OCI-LY3 (cell line): ENCODE data around the gene TMEM209.

Experiments used
- CTCF ChIP-seq: fragments of 200-600, 300-600 bp; sonication (generic); IDR thresholded peaks from 2 replicates; pipeline ENCODE4 v1.5.1; 2014; ENCODE audit warnings: antibody characterized with exemption, low read length, low read depth
- EZH2phosphoT487 ChIP-seq: fragments of 200-600 bp; shearing (Covaris generic); IDR thresholded peaks from 2 replicates; pipeline ENCODE4 v1.6.1; 2018; ENCODE audit warnings: antibody characterized with exemption, mixed run types, low read depth

DNA sequence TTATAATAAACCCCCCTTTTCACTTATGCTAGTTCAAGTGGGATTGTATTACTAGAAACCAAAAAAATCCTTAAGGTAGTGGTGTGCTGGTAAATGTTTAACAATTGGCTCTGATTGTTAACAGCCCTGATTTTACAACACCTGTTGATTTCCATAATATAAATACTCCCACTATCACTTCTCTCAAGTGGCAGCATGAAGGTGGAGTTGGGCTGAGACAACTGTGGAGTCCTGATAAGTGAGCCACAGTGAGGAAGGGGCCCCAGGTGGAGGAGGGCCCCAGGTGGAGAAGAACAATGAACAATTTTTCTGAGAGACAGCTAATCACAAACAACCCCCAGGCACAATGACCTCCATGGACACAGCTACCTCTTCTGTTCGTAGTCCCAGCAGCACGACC, 28.9 kb upstream of the TMEM209 start:
- TF ChIP-seq CTCF (no peak), EZH2phosphoT487 (no peak)
